ENCODE results near the gene CCDC66.

DNA sequence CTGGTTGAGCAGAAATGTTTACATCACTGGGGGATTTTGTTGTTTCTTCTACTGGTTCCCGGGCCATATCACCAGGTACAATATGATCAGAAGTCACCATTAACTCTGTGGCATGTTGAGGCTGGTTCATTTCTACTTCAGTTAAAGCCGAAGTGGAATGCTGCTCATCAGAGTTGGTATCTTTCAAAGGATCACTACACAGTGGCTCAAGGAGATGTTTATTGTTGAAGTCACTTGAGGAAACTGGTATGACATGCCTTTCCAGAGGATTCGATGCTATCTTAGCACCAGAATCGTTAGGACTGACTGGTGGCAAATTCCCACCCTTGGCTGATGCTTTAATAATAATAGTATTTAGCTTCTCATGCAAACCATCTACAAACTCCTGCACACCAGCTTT lies 76.2 kb downstream of the CCDC66 start:
- no peak for TF ChIP-seq ZNF707 (CRISPR knock-in tag; conservative IDR thresholded peaks at IDR 0.05)
- TF ChIP-seq CC2D1A (IDR thresholded peaks at IDR 0.05) = no peak
- no peak for TF ChIP-seq ZNF324 (CRISPR knock-in tag; IDR thresholded peaks at IDR 0.05)
- no peak for TF ChIP-seq GATA2 (CRISPR knock-in tag; IDR thresholded peaks at IDR 0.05)

All from K562 (cell line).